IPS-NIHi11 (cell line): ENCODE measurements around the gene TSPO2.
"Not testable (repeated sequence)": the region's sequence is repeated elsewhere in the genome, so short reads cannot be mapped to it uniquely, and the experiment has no call there.

Source experiments
- DNase-seq: peaks from one replicate; pipeline ENCODE4 v3.0.0; 2012; ENCODE audit warnings: mixed read lengths, low spot score

TSPO2 gene, protein sequence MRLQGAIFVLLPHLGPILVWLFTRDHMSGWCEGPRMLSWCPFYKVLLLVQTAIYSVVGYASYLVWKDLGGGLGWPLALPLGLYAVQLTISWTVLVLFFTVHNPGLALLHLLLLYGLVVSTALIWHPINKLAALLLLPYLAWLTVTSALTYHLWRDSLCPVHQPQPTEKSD

DNA sequence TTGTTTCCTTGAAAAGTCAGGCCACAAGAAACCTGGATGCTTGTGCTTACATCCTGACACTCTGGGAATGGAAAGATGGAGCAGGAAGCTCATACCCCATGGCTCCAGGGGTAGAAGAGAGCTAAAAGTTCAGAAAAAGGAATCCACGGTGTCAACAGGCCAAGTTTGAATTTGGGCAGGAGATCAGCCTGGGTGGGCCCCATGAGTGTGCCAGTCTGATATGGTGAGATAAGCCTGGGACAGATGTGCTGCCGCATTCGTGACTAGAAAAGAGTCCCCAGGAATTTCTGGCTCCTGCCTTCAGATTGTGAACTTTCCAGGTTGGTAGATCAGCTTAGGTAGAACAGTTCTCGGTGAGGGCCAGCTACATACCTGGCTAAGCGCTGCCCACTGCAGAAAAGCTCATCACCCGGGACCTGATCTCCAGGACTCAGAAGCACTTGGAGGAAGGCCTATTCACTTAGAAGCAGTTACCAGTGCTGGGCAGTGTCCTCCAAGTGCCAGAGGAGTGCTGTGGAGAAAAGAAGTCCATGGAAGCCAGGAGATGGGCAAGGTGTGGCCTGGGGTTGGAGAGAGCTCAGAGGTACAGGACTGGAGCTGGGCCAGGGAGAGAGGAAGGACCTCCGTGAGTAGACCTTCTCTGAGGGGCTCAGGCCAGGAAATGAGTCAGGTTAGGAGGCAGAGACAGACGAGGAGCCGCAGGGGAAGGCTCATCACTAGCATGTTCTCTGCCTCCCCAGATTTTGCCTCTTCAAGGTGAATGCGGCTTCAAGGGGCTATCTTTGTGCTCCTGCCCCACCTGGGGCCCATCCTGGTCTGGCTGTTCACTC lies at the start of gene TSPO2:
Gene TSPO2 (plus strand): TSS at position 242 of the 830 bp plus-strand sequence. CDS start 519 bp downstream, at position 761.
- no peak for DNase-seq

DNA sequence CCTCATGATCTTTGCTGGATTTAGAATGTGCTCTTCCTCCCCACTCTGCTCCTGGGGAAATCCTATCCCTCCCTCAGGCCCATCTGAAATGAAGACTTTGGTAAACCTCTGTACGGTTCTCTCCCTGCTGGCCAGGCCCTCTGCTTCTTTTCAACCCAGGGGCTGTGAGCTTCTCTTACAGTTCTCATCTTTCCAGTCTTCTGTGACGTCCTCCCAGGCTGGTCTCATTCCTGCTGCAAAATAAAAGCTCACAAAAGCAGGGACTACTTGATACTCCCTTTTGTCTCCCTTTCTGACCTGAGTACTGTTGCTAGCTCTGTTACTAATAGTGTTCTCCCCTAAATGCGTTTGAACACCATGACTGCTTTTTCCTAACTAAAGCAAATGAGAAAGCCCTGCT lies 49.5 kb upstream of the TSPO2 start:
- no peak for DNase-seq

DNA sequence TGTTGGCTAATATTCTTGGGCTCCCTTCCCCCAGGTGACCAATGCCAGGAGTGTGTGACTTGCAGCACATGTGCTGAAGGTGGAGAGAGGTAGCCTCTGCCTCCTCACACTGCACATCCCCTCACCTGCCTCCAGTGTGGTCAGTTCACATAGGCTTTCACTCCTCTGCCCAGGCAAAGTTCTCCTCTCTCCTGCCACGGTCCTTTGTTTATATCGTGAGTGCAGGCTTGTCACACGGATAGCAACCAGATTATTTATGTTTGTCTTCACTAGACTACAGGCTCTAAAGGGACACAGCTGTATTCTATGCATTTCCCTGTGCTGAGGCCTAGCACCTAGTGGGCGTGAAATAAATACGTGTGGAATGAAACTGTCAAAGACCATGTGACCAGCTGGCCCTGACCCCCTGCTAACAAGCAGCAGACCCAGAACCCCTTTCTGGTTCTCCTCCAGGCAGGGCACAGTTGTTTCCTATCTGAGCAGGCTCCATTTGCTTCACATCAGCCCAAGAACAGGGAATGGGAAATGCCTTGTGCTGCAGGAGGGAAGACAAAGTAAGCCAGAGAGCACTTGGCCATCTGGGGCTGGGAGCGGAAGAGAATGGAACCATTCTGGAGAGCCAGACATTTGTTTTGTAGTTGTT lies 45.6 kb upstream of the TSPO2 start:
- DNase-seq = peak; percentile 38

DNA sequence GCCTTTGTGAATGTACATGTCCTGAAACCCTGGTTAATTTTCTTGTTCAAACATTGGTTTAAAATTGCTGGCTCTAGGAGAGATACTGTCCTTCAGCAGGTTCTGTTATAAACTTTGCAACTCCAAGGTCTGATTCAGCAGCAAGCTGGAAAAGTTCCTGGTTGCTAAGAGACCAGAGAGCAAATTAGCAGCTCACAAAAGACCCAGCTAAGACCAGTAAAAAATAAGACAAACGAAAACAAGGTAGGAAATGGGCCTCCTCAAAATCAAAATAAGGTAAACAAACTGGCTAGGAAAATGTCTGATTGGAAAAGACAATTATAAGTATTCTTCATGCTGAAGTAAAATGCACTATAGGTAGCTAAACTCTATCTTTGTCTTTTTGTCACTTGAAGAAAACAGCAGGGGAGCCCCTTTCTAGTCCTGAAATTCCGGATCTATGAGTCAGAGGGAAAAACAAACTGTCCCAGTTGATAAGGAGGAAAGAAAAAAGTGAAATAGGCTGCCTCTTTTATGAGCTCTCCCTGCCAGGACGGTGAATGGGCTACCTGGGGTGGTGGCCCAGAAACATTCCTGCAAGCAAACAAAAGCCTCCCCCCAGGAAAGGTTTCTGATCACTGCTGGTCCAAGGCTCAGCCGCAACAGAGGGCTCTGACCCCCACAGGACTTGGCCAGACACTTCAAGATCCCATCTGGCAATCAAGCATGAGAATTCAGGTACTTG lies 44.9 kb upstream of the TSPO2 start:
- peak; percentile 83 for DNase-seq

DNA sequence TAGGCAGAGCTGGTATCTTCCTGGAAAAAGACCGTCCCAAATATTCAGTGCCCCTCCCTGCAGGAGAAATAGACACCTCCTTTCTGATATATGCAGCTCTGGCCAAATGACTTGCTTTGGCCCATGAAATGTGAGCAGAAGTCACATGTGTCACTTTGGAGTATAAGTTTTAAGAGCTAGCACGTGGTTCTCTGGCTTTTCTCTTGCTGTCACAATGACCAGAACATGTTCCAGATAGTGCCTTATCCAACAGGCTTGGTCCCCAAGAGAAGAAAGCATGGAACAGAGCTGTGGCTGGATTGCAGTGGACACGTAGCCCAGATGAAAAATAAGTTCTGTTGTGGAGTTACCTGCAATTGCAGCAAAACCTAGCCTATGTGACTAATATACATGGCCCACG lies 43.6 kb upstream of the TSPO2 start:
- no peak for DNase-seq

DNA sequence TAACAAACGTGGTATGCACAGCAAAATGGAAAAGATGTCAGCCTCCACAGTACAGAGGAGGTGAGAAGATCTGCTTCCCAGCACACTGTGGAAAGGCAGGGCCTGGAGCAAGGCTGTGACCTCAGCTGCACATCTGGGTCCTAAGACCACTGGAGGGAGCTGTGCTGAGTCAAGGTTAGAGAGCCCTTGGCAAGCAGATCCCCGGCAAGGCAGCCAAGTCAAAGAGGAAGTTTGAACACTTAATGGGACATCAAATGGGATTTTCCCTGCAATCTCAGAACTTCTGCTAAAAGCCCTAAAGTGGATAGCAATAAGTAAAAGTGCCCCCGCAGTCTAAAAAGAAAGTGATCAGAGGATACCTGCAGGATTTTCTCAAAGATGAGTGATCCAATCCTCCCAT lies 42.7 kb upstream of the TSPO2 start:
- DNase-seq = peak; percentile 77

DNA sequence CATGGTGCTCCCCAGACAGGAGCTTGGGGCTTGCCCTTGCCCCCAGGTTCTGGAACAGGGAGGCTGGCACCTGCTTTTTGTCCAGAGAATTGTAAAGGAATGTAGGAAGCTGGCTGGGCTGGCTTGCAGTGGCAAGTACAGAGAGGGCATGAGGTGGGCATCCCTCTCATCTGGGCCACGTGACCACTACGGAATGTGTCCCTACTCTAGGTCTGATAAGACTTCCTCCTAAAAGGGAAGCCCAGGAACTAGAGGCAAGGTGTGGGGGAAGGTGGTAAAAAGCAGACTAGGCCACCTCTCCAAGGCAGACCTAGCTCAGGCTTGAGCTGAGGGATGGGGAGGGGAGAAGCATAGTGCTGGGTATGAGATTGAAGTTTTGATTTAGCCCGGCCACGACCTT lies 42.0 kb upstream of the TSPO2 start:
- DNase-seq = no peak

DNA sequence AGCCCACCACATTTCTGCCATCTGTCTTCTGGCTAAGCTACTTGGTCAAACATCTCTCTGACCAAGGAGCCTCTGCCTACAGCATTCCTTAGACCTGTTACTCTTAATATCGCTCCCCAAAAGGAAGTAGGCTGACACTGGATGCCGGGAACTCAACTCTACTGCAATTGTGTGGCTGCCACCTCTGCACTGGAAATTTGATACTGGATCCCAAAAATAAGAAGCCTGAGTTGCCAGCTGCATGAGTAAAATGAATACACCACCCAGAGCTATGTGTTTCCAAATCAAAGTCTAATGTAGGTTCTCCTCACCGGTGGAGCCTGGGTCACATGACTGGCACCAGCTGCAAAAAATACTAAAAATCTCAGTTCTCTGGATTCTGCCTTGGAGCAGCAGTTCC lies 40.1 kb upstream of the TSPO2 start:
- no peak for DNase-seq

DNA sequence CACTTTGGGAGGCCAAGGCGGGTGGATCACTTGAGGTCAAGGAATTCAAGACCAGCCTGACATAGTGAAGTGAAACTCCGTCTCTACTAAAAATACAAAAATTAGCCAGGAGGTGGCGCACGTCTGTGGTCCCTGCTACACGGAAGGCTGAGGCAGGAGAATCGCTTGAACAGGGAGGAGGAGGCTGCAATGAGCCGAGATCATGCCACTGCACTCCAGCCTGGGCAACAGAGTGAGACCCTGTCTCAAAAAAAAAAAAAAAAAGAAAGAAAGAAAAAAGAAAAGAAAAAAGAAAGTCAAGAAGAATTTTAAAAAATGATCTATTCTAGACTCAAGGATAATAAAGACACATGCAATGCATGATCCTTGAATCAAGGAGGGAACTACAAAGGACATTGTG lies 36.0 kb upstream of the TSPO2 start:
- peak; percentile 42 for DNase-seq

DNA sequence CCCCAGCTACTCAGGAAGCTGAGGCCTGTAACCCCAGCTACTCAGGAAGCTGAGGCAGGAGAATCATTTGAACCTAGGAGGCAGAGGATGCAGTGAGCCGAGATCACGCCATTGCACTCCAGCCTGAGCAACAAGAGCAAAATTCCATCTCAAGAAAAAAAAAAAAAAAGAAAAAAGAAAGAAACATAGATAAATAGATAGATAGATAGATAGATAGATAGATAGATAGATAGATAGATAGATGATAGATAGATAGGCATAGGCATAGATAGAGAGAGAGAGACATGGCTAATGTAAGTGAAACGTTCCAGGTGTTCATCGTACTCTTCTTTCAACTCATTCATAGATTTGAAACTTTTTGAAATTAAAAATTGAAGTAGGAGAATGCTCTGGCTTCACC lies 35.3 kb upstream of the TSPO2 start:
- not testable (repeated sequence) for DNase-seq

DNA sequence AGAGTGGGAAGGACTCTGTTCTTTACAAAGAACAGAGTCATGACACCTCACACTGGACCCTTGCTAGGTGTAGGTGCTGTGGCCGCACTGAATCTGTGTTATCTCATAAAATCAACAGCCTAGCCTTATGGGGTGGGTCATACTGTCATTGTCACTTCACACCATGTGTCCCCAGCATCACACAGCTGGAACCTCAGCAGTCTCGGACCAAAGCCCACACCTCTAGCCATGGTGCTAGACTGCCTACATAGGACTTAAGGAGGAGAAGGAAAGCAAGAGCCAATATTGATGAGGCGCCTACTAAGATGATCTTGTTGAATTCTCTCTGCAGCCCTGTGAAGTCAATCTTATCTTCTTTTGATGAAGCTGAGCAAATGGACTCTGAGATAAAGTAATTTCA lies 34.3 kb upstream of the TSPO2 start:
- DNase-seq = no peak

DNA sequence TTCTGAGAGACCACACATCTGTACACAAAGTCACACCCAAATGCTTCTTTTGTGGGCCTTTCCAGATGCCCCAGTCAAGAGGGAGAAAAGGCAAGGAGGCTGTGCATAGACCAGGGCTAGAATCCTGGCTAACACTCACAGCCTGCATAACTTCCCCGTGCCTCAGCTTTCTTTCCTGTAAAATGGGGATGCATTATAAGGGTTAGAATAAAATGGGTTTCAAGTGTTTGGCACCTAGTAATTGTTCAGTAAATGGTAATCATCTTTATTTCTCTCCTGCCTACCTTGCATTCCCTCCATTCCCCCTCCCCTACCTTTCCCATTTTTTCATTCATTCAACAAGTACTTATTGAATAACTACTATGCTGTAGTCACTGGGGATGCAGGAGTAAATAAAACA lies 32.6 kb upstream of the TSPO2 start:
- no peak for DNase-seq

DNA sequence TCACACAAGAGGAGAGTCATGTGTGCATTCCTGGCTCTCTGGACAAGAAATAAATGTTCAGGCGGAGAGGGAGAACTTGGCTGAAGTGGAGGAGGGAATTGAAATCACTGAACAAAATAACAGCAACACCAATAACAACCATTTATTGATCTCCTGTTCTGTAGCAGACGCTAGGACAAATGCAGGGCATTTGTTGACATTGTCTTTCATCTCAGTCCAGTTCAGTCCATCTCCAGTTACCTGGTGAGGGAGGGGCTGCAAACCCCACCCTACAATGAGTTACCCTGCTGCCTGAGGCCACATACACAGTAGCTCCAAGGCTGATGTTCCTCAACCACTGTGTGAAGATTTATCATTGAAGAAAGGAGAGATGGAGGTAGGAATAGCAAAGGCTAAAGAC lies 30.6 kb upstream of the TSPO2 start:
- DNase-seq = no peak

DNA sequence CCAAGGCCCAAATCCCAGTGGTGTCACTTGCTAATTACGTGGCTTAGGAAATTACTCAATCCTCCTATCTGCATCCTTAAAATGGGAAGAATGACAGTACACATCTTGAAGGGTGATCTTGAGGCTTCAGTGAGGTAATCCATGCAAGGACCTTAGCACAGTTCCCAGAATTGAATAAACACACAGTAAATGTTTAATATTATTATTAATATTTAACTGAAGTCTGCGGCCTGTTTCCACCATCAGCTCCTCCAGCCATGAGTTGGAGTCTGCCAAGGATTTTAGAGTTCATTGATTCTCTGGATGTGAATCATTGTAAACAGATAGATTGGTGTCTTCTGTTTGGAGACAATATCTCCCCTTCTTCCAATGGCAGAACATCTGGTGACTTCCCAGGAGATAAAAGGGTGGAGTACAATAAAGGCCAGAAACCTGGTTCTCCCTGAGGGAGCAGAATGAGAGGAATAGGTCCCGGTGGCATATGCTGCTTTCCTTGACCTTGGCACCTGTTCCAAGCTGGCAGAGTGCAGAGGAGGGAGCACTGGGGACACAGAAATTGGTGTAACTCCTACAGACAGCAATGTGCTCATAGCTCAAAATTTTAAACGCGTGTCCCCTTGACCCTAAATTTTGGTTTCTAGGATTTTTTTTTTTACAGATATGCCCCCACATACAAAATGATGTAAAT lies 28.7 kb upstream of the TSPO2 start:
- no peak for DNase-seq

DNA sequence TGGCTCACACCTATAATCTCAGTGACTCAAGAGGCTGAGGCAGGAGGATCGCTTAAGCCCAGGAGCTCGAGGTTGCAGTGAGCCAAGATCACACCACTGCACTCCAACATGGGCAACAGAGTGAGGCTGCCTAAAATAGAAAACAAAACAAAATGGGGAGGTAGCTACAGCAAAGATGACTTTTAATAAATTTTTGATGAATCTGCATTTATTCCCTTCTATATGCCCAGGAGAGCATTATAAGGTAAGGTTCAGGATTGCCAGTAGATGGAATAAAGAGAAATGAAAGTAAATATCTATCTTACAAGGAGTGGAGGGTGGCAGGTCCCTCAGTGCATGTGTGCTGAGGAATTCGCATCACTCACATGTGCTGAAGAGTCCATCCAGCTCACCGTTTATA lies 27.5 kb upstream of the TSPO2 start:
- no peak for DNase-seq

DNA sequence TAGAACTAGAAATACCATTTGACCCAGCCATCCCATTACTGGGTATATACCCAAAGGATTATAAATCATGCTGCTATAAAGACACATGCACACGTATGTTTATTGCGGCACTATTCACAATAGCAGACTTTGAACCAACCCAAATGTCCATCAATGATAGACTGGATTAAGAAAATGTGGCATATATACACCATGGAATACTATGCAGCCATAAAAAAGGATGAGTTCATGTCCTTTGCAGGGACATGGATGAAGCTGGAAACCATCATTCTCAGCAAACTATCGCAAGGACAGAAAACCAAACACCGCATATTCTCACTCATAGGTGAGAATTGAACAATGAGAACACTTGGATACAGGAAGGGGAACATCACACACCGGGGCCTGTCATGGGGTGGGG lies 26.4 kb upstream of the TSPO2 start:
- DNase-seq = not testable (repeated sequence)

DNA sequence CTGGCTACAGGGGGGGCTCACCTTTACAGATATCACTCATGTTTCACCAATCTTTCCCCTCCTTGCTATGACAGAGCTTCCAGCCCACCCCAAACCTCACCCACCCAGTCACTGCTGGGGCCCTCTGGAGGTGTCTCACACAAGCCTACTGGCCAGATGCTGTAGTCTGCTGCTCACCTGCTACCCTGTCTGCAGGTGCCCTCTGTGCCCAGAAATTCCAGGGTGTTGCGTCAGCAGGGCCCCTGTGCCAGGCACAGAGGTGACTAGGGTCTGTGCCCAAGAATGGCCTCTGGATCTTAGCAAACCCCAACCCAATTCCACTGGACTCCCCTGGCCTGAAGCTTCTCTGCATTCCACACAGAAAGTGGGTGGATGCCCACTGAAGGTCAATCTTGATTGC lies 24.6 kb upstream of the TSPO2 start:
- DNase-seq = no peak

DNA sequence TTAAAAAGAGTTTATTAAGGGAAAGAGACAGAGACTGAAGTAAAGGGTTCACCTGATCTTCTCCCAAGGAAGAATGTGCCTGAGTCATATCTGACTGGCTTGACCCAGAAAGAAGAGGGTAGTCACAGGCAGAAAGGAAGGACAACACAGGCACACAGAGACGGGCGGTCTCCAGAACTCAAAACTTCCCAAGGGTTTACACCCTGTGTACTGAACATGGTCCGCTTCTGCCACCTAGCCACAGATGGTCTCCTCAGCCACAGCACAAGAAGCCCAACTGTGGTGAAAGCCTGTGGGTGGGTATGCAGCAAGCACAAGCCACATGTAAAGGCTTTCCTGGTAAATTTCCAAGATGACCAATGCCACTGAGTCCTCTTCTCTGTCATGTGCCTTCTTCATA lies 20.4 kb upstream of the TSPO2 start:
- DNase-seq = no peak

DNA sequence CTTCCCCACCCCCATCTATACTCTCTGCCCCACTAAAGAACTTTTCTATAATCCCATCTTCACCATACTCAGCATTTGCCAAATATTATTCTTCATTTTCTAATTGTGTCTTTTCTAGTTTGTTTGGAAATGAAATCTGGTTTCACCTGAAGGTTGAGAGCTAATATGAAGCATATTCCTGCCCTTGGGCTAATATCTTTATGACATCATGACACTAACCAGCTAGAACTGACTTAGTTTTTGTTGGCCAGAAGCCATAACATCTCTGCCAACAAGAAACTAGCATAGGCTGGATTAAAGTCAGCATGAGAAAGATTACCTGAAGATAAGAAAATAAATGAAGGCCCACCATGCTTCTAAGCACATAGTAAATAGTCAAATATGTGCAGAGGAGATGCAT lies 20.0 kb upstream of the TSPO2 start:
- DNase-seq = no peak

DNA sequence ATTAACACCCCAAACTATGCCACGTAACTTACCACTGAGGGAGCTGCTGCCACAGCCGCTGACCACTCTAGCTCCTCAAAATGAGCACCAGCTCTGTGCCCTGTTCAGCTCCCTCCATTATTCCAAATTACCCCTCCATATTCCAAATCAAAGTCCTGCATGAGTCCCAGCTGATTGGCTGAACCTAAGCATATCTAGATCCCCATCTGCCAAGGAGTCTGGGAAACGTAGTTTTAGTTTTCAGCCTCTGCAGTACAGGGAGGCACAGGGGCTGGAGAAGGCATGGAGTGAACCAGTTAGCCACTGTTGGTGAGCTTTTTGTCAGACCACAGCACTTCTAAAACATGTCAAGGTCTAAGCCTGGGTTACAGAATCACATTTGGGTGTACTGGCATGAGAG lies 19.2 kb upstream of the TSPO2 start:
- no peak for DNase-seq

DNA sequence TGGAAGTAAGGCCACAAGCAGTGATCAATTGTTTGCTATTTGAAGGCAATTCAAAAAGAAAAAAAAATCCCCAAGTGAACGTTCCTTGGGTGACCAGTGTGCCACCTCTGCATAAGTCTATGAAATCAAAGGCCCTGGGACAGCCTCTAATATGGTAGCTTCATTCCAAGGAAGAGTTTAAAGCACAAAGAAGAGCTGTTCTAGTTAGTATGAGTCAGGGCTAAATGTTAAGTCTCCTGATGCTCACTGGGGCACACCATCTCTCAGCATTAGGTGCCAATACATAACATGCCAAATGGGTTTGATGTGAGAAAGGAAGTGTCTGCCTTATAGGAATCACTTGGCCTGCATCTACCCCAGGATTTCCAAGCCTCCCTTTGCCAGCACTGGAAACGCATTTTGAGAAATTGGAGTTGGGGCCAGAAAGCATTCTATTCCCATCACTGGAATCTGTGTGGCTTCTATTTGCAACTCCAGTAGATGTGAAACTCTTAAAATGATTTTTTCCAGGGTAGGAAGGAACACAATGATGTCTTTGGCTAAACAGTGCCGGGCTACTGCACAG lies 16.2 kb upstream of the TSPO2 start:
- no peak for DNase-seq

DNA sequence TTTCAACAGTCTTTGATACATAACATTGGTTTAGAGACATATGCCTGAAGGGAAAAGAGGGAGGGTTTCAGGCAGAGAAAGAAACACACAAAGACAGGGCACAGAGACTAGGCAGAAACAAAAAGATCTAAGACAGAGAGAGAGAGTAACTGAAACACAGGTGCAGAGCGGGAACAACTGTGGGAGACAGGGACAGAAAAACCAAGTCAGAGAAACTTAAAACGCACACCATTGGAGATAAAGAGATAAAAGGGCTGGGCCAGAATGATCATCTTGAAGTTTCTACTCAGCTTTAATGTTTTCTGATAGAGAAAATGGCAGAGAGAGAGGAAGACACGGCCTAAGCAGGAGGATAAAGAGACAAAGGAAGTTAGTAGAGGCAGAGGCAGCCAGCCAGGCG lies 15.0 kb upstream of the TSPO2 start:
- DNase-seq = no peak
